ENCODE measurements around the gene PDZK1. TPM values are rescaled to one million over a fixed set of nuclear protein-coding genes. Genes with fewer than 3 reads are reported as not detected.
"Not testable (repeated sequence)": the region's sequence is repeated elsewhere in the genome, so short reads cannot be mapped to it uniquely, and the experiment has no call there.

Gene PDZK1
- not detected for total RNA-seq

DNA sequence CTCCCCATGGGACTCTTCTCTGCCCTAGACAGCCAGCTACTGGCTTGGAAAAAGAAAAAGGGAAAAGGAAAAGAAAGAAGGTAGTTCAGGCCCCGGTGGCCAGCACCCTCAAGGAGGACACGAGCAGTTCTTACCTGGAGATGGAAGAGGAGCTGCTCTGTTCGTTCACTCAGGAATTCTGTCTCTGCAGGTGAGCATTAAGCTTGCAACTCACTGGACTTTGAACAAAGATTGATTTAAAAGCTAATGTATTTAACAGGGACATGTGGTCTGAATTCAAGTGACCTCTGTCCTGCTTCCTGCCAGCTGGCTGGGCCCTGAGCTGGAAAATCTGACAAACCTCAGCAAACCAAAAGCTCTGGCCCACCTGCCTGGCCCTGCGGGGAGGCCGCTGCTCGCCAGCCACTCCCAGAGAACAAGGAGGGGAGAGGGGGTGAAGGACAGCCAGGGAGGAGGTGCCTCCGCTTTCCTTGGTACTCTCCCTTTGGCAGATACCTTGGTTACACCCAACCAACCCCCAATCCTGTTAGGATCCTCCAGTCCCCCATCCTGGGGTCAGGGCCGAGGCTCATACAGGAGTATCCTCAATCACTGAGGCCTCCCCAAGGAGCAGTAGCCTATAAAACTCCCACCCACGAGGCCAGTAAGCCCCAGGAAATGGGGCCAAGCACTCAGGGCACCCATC, at the start of gene PDZK1:
TSS of gene PDZK1 (minus strand) at position 186 of the 685 bp plus-strand sequence. CDS start 19,347 bp downstream, outside the sequence.
- no peaks in the 10 kb centered on the region for H3K36me3 Mint-ChIP-seq
- H3K9me3 Mint-ChIP-seq: no peaks in the 10 kb centered on the region
- ATAC-seq (no peak), DNase-seq (ENCODE audit: low spot score in 2 of 2) (no peak)
- no peak within 1 kb of the TSS for H3K27ac Mint-ChIP-seq

DNA sequence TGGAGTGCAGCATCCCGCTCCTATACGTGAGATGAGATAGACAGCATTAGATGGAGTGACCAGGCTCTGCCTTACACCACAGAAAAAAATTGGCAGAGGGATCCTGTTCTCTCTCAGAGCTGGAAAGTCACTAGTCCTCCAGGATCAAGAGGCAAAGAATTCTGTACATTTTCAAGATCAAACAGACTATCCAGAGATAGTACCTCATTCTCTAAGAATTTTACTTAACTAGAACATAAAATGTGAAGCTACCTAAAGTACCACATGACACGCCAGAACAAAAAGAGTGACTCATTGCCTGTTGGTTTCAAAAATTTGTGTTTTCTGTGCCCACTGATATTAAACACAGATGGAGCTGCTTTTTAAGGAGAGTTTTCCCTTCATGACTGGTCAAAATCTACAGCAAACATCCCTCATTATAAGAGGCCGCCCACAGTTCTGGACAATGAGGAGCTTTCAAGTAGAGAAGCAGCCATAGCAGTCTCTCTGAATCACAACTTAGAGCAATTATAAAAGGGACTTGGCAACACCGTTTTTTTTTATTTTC, 44.4 kb upstream of the PDZK1 start:
- no peak for DNase-seq (ENCODE audit: low spot score in 2 of 2)
- no peak for ATAC-seq
- Mint-ChIP-seq H3K27ac (no peak overlapping the region), H3K36me3 (peaks cover 0 to 6% of the 10 kb centered on the region in 2 donors), H3K9me3 (no peaks in the 10 kb centered on the region)

DNA sequence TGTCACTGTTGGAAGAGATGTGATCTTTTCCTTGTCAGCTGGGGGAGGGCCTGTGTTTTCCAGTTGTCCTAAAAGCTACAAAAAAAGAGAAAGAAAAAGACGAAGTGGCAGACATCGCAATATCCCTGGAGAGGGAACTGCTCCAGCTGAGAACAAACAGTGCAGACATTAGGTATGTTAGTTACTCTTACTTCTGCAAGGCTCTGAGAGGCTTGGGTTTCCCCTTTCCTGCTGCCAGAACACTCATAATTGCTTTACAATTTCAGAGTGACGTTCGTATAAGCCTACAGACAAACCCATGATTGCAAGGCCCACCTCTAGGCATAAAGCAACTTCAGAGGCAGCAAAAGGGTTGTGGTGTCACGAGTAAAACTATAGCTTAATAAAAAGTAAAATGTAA, 43.3 kb upstream of the PDZK1 start:
- H3K9me3 Mint-ChIP-seq: no peaks in the 10 kb centered on the region
- no peak for DNase-seq (ENCODE audit: low spot score in 2 of 2)
- peaks cover 0 to 6% of the 10 kb centered on the region in 2 donors for H3K36me3 Mint-ChIP-seq
- ATAC-seq: no peak
- H3K27ac Mint-ChIP-seq: no peak overlapping the region

DNA sequence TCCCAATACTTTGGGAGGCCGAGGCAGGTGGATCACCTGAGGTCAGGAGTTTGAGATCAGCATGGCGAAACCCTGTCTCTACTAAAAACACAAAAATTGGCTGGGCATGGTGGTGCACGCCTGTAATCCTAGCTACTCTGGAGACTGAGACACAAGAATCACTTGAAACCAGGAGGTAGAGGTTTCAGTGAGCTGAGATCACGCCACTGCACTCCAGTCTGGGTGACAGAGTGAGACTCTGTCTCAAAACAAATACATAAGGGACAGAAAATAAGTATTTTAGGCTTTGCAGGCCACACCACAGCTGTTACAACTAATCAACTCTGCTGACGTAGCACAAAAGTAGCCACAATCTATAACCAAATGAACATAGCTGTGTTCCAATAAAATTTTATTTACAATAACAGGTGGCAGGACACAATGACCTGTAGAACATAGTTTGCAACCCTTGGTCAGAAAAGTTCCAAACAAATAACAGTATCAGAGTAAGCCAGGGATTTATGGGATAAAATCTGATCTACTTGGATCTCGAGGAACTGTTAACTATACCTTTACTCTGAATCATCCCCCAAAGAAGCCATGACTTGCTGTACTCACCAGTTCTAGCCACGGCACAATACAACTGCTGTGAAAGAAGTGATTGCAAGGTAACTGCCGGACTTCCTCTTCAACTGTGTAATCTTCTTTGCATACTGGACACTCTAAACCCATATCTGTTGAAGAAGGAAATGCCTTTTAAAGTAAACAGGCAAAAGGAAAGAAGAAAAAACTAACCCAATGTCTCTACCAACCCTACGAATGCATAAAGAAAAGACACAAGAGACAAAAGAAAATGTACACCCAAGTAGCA, 40.5 kb upstream of the PDZK1 start:
- Mint-ChIP-seq H3K9me3 (no peaks in the 10 kb centered on the region), H3K27ac (peak overlapping the region in 1 of 2 donors; percentile 44), H3K36me3 (peaks cover 6 to 7% of the 10 kb centered on the region in 2 donors)
- no peak for DNase-seq (ENCODE audit: low spot score in 2 of 2)
- no peak for ATAC-seq

DNA sequence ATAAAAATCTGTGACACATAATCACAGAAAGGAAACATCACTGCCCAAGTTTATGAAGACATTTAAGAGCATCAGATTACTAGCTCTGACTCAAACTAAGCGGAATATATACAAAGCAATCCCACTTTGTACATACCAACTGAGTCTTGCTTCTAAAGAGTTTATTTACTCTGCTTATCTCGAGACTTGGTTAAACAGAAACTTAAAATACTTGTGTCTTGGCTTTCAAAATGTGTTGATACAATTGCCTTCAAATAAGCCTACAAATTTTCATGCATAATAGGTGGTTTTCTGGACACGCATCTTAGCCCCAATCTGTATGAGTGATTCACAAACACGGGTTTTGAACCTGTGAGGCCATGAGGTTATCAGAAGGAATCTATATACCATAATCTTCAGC, 33.1 kb upstream of the PDZK1 start:
- H3K9me3 Mint-ChIP-seq: no peaks in the 10 kb centered on the region
- no peak for ATAC-seq
- H3K36me3 Mint-ChIP-seq: peaks cover 0 to 7% of the 10 kb centered on the region in 2 donors
- no peak overlapping the region for H3K27ac Mint-ChIP-seq
- no peak for DNase-seq (ENCODE audit: low spot score in 2 of 2)

GRCh38 chr1:145736191-145736590, 29.0 kb upstream of the PDZK1 start:
- Mint-ChIP-seq H3K36me3 (no peaks in the 10 kb centered on the region), H3K27ac (peak overlapping the region in 1 of 2 donors; percentile 30), H3K9me3 (no peaks in the 10 kb centered on the region)
- ATAC-seq (no peak), DNase-seq (ENCODE audit: low spot score in 2 of 2) (no peak)

DNA sequence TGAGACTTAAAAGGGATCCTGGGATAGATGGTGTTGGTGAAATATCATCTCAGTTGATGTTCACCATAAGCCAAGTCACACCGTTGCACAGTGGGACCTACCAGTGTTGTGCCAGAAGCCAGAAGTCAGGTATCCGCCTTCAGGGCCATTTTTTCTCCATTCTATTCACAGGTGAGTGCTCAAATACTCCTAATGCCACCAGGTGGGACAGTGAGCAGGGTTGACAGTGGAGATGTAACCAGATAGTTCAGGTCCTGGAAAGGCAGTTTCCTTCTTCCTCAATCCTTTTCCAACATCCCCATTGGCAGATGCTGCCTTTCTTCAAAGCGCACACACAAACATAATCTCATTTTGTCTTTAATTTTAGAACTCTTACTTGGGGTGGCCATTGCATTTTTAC, 23.7 kb upstream of the PDZK1 start:
- Mint-ChIP-seq H3K27ac (no peak overlapping the region), H3K36me3 (no peaks in the 10 kb centered on the region), H3K9me3 (no peaks in the 10 kb centered on the region)
- no peak for DNase-seq (ENCODE audit: low spot score in 2 of 2)
- ATAC-seq: no peak

DNA sequence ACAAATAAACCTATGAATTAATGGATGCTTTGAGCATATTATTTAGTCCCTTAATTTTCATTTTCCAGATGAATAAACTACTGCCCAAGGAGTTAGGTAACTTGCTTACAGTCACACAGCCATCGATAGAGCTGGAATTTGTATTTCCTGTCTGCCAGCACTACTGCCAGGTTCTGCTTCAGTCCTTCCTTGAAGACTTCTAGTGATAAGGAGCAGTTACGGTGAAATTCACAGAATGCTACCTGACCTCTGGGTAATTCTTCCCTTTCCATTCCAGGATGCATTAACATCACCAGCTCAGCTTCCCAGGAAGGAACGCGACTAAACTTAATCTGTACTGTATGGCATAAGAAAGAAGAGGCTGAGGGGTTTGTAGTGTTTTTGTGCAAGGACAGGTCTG, 23.3 kb upstream of the PDZK1 start:
- Mint-ChIP-seq H3K36me3 (no peaks in the 10 kb centered on the region), H3K9me3 (no peaks in the 10 kb centered on the region), H3K27ac (no peak overlapping the region)
- ATAC-seq (no peak), DNase-seq (ENCODE audit: low spot score in 2 of 2) (no peak)

DNA sequence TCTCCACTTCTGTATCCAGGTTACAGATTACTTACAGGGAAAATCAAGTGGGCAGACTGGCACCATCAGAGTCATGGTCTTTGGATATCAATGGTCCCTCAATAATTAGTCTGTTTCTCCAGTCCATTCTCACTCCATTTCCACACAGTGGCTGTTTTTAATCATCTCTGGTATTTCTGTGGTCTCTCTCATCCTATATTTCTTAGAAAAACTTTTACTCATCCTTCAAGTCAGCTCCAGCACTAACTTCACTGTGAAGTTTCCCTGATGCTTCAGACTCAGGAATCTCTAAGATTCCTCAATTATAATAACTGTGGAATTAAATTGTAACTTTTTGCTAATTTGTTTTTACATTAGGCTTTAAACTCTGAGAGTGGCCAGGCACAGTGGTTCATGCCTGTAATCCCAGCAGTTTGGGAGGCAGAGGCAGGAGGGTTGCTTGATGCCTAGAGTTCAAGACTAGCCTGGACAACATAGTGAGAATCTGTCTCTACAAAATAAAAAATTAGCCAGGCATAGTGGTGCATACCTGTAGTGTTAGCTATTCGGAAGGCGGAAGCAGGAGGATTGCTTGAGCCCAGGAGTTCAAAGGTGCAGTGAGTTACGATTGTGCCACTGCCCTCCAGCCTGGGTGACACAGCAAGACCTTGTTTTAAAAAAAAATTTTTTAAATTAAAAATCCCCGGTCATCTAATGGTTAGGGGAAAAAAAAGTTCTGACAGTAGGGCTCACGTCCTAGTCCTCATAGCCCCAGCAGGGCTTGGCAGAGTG, 22.7 kb upstream of the PDZK1 start:
- H3K36me3 Mint-ChIP-seq: no peaks in the 10 kb centered on the region
- DNase-seq (ENCODE audit: low spot score in 2 of 2): no peak
- peak overlapping the region in 1 of 2 donors; percentile 65 for H3K27ac Mint-ChIP-seq
- no peak for ATAC-seq
- H3K9me3 Mint-ChIP-seq: no peaks in the 10 kb centered on the region

DNA sequence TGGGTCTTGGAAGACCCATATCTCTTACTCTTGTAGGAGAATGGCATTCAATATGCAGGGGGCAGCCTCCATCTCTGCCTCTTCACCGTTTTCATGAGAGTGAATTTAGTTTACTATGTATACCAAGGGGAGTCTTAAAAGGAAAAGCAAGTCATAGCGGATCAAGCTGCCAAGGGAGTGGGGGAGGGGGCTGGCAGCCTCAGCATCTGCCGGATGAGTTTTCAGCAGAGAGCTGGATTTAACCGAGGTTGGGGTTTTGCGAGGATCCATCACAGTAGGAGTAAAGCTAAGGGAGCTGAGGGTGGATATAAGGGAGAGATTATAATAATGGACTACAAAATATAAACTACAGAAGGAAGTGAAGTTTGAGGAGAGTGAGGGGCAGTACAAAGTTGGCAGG, 22.0 kb upstream of the PDZK1 start:
- ATAC-seq (no peak), DNase-seq (ENCODE audit: low spot score in 2 of 2) (no peak)
- no peak overlapping the region for H3K27ac Mint-ChIP-seq
- H3K9me3 Mint-ChIP-seq: no peaks in the 10 kb centered on the region
- H3K36me3 Mint-ChIP-seq: no peaks in the 10 kb centered on the region

GRCh38 chr1:145726193-145726592, 19.0 kb upstream of the PDZK1 start:
- not testable (repeated sequence) for DNase-seq (ENCODE audit: low spot score in 2 of 2); H3K27ac Mint-ChIP-seq; ATAC-seq; H3K9me3 Mint-ChIP-seq; H3K36me3 Mint-ChIP-seq

- ATAC-seq (peak; percentile 89 to 95), DNase-seq (ENCODE audit: low spot score in 2 of 2) (peak; percentile 72 to 84)
- Mint-ChIP-seq H3K27ac (no peak overlapping the region), H3K36me3 (no peaks in the 10 kb centered on the region), H3K9me3 (no peaks in the 10 kb centered on the region)
These were observed 13.9 kb upstream of the PDZK1 start for GRCh38 chr1:145720878-145721671.

GRCh38 chr1:145720556-145720877, 13.3 kb upstream of the PDZK1 start:
- DNase-seq (ENCODE audit: low spot score in 2 of 2) (no peak), ATAC-seq (no peak)
- no peaks in the 10 kb centered on the region for H3K9me3 Mint-ChIP-seq
- no peaks in the 10 kb centered on the region for H3K36me3 Mint-ChIP-seq
- no peak overlapping the region for H3K27ac Mint-ChIP-seq

- Mint-ChIP-seq H3K36me3 (no peaks in the 10 kb centered on the region), H3K9me3 (no peaks in the 10 kb centered on the region), H3K27ac (no peak within 1 kb of the TSS)
- DNase-seq (ENCODE audit: low spot score in 2 of 2): no peak
- peak; percentile 42 to 46 for ATAC-seq
These were observed 12.3 kb upstream of the PDZK1 start, which contains the start of gene CD160 for GRCh38 chr1:145719230-145720079. TSS of gene CD160 (plus strand) at chr1:145719499. CDS start at chr1:145728328, 8,829 bp downstream.

GRCh38 chr1:145718465-145718864, 11.3 kb upstream of the PDZK1 start:
- DNase-seq (ENCODE audit: low spot score in 2 of 2); H3K36me3 Mint-ChIP-seq; ATAC-seq; H3K9me3 Mint-ChIP-seq; H3K27ac Mint-ChIP-seq: not testable (repeated sequence)
